ENCODE data around the gene PLEKHO2. TPM values are rescaled to one million over a fixed set of nuclear protein-coding genes. Genes with fewer than 3 reads are reported as not detected.

PLEKHO2 gene
- polyA plus RNA-seq, 1 donor: 16.2 TPM

GRCh38 chr15:64892847-64893403 lies 51.2 kb downstream of the PLEKHO2 start:
- H3K4me3 ChIP-seq (ENCODE audit: low read length): no peak overlapping the region
- no CpG with 5 or more reads among the region's 8 CpGs for WGBS (ENCODE audit: insufficient coverage, low lambda C conversion rate)
- peaks cover 62% of the 10 kb centered on the region for H3K4me1 ChIP-seq (ENCODE audit: control insufficient read depth, insufficient read depth, low read length)
- H3K36me3 ChIP-seq (ENCODE audit: control insufficient read depth, insufficient read depth, low read length): no peaks in the 10 kb centered on the region
- H3K27me3 ChIP-seq (ENCODE audit: control insufficient read depth, insufficient read depth, low read length): no peaks in the 10 kb centered on the region
- DNase-seq: no peak
- H3K27ac ChIP-seq (ENCODE audit: low read length): peak overlapping the region; percentile 97
- H3K9me3 ChIP-seq (ENCODE audit: control insufficient read depth, low read depth, low read length): peaks cover 3% of the 10 kb centered on the region

DNA sequence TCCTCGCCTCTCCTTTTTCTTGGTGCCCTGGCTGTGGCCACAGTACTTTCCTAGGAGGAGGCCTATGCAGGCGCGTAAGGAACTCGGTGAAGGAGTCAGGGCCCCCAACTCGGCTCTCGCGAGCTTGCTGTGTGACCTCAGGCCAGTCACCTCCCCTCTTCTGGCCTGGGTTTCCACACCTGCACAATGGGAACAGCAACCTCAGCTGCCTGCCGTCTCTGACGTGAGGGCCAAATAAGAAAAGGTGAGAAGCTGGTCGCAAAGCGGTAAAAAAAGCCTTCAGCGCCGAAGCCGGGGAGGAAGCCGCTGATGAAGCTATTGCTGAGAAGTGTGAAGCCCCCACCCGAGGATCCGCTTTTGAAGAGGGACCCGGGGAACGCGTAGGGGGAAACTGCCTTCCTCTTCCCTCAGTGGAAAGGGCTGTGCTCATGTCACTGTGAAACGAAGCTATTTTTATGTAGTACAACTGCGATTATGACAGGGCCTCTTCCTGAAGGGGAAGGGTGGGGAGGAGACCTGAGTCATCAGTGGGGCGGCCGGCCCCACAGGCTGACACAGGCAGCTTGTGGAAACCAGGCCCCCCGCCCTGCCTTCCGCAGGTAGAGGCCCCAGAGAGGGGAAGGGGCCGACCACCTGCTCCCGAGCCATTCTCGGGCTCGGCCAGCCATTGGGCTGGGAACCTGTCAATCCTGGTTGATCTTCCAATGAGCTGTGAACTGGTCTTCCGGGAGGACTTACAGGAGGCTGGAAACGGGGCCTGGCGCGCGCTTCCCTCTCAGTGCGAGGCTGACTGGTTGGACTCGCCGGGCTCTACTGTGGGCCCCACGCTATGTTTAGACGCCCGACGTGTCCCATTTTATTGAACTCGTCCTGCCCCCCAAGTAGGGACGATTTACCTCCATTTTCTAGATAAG lies 52.0 kb downstream of the PLEKHO2 start:
- peaks cover 62% of the 10 kb centered on the region for H3K4me1 ChIP-seq (ENCODE audit: control insufficient read depth, insufficient read depth, low read length)
- H3K36me3 ChIP-seq (ENCODE audit: control insufficient read depth, insufficient read depth, low read length): no peaks in the 10 kb centered on the region
- H3K27ac ChIP-seq (ENCODE audit: low read length): peak overlapping the region; percentile 97

DNA sequence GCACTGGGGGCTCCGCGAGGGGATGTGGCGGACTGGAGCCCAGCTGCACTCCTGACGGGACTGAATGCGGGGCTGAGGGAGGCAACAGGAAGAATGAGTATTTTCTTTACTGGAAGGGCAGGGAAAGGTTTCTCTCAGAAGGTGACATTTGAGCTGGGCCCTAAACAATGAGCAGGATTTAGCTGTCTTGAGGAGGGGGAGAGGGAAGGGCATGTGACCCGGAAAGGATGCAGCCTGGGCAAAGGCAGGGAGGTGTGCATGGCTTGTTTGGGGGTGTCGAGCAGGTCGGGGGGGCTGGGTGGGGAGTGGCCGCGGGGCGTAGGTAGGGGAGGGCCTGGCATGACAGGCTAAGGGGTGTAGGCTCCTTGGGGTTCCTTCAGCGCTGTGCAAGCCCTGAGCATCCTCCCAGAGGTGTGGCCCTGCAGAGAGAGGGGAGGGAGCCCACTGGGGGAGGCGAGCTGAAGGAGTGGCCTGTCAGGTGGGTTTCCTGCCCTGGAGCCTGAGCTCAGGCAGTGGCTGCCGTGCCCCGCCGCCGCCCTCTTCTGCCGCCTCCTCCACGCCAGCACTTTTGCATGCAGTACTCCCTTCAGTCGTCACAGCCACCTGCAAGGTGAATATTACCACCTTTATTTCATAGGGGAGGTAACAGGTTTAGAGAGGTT lies 52.8 kb downstream of the PLEKHO2 start:
- no peaks in the 10 kb centered on the region for H3K36me3 ChIP-seq (ENCODE audit: control insufficient read depth, insufficient read depth, low read length)

More for the DNA sequence above, 52.0 kb downstream of the PLEKHO2 start:
- Histone ChIP-seq H3K27me3 (ENCODE audit: control insufficient read depth, insufficient read depth, low read length) (no peaks in the 10 kb centered on the region), H3K9me3 (ENCODE audit: control insufficient read depth, low read depth, low read length) (peaks cover 3% of the 10 kb centered on the region), H3K4me3 (ENCODE audit: low read length) (peak overlapping the region; percentile 41)
- peak; percentile 99 to 100 for DNase-seq
- WGBS (ENCODE audit: insufficient coverage, low lambda C conversion rate): no CpG with 5 or more reads among the region's 44 CpGs

DNA sequence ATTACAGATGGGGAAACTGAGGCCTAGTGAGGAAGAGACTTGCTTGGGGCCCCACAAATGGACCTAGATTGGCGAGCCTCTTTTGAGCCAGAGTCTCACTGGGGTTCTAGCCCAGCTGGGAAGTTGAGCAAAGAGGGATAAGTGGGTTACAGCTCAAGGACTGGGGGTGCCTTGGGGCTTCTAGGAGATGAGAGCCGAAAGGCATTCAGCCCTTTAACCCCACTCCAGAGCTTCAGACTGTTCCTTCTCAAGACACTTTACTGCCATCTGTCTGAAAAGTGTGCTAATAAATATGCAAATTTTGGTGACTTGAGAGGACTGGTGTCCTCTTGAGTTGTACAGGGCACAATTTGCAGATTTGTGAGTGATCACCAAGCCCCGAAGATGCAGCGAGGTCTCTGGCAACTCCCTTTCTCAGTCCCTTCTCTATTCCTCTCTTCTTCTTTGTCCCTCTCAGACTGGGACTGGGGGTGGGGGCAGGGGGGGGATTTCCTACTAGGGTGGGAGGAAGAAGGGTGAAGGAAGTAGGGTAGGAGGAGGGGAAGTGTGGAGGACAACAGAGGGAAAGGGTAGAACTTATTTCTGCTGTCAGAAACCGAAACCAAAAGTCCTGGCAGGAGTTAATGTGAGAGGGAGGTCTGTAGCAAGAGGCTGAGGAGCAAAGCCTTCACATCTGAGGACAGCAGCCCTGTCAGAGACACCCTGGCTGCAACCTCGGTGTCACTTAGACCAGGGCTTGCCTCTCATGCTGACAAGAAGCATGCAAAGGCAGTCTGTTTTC lies 53.8 kb downstream of the PLEKHO2 start:
- DNase-seq: peak; percentile 70 to 85

More for the DNA sequence above, 52.8 kb downstream of the PLEKHO2 start:
- Histone ChIP-seq H3K4me1 (ENCODE audit: control insufficient read depth, insufficient read depth, low read length) (peaks cover 62% of the 10 kb centered on the region), H3K27me3 (ENCODE audit: control insufficient read depth, insufficient read depth, low read length) (no peaks in the 10 kb centered on the region), H3K9me3 (ENCODE audit: control insufficient read depth, low read depth, low read length) (peaks cover 3% of the 10 kb centered on the region), H3K27ac (ENCODE audit: low read length) (peak overlapping the region; percentile 97), H3K4me3 (ENCODE audit: low read length) (peak overlapping the region; percentile 41)
- peak; percentile 77 to 87 for DNase-seq
- WGBS (ENCODE audit: insufficient coverage, low lambda C conversion rate): no CpG with 5 or more reads among the region's 20 CpGs

GRCh38 chr15:64896371-64897069 lies 54.8 kb downstream of the PLEKHO2 start:
- Histone ChIP-seq H3K4me1 (ENCODE audit: control insufficient read depth, insufficient read depth, low read length) (peaks cover 60% of the 10 kb centered on the region), H3K36me3 (ENCODE audit: control insufficient read depth, insufficient read depth, low read length) (no peaks in the 10 kb centered on the region), H3K4me3 (ENCODE audit: low read length) (no peak overlapping the region), H3K9me3 (ENCODE audit: control insufficient read depth, low read depth, low read length) (peaks cover 6% of the 10 kb centered on the region), H3K27me3 (ENCODE audit: control insufficient read depth, insufficient read depth, low read length) (no peaks in the 10 kb centered on the region), H3K27ac (ENCODE audit: low read length) (peak overlapping the region; percentile 97)
- peak in 1 of 2 donors; percentile 21 for DNase-seq
- no CpG with 5 or more reads among the region's 6 CpGs for WGBS (ENCODE audit: insufficient coverage, low lambda C conversion rate)

More for the DNA sequence above, 53.8 kb downstream of the PLEKHO2 start:
- H3K27me3 ChIP-seq (ENCODE audit: control insufficient read depth, insufficient read depth, low read length): no peaks in the 10 kb centered on the region
- peaks cover 3% of the 10 kb centered on the region for H3K9me3 ChIP-seq (ENCODE audit: control insufficient read depth, low read depth, low read length)
- peak overlapping the region; percentile 97 for H3K27ac ChIP-seq (ENCODE audit: low read length)
- H3K4me3 ChIP-seq (ENCODE audit: low read length): peak overlapping the region; percentile 41
- no CpG with 5 or more reads among the region's 6 CpGs for WGBS (ENCODE audit: insufficient coverage, low lambda C conversion rate)
- H3K36me3 ChIP-seq (ENCODE audit: control insufficient read depth, insufficient read depth, low read length): no peaks in the 10 kb centered on the region
- H3K4me1 ChIP-seq (ENCODE audit: control insufficient read depth, insufficient read depth, low read length): peaks cover 62% of the 10 kb centered on the region

- WGBS (ENCODE audit: insufficient coverage, low lambda C conversion rate): no CpG with 5 or more reads among the region's 6 CpGs
- Histone ChIP-seq H3K27me3 (ENCODE audit: control insufficient read depth, insufficient read depth, low read length) (no peaks in the 10 kb centered on the region), H3K27ac (ENCODE audit: low read length) (peak overlapping the region; percentile 47), H3K4me3 (ENCODE audit: low read length) (no peak overlapping the region), H3K9me3 (ENCODE audit: control insufficient read depth, low read depth, low read length) (peaks cover 6% of the 10 kb centered on the region), H3K4me1 (ENCODE audit: control insufficient read depth, insufficient read depth, low read length) (peaks cover 51% of the 10 kb centered on the region), H3K36me3 (ENCODE audit: control insufficient read depth, insufficient read depth, low read length) (no peaks in the 10 kb centered on the region)
- peak in 1 of 2 donors; percentile 60 for DNase-seq
Measured at GRCh38 chr15:64897345-64897985, 55.8 kb downstream of the PLEKHO2 start.

DNA sequence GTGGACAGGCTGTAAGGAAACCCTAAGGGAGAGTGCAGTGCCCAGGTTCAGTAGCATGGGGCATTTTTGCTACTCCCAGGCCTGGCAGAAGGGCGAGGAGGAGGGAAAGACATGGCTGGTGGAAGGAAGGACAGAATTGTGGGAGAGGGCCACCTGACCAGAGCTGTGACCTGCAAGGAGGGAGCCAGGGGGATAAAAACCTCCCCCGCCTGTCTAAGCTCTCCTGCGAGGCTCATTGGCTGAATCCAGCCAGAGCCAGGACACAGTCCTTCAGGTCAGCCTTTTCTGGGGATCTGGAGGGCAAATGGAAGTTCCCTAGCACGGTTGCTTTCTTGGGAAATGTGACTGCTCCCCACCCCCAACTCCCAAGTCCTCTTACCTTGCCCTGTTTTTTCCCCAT lies 56.7 kb downstream of the PLEKHO2 start:
- no peak overlapping the region for H3K4me3 ChIP-seq (ENCODE audit: low read length)
- H3K9me3 ChIP-seq (ENCODE audit: control insufficient read depth, low read depth, low read length): peaks cover 3% of the 10 kb centered on the region
- 100% methylated on average over 1 of the region's 4 CpGs for WGBS (ENCODE audit: insufficient coverage, low lambda C conversion rate)
- H3K27me3 ChIP-seq (ENCODE audit: control insufficient read depth, insufficient read depth, low read length): no peaks in the 10 kb centered on the region
- H3K27ac ChIP-seq (ENCODE audit: low read length): no peak overlapping the region
- DNase-seq: no peak
- no peaks in the 10 kb centered on the region for H3K36me3 ChIP-seq (ENCODE audit: control insufficient read depth, insufficient read depth, low read length)
- peaks cover 41% of the 10 kb centered on the region for H3K4me1 ChIP-seq (ENCODE audit: control insufficient read depth, insufficient read depth, low read length)

GRCh38 chr15:64901141-64901540 lies 59.4 kb downstream of the PLEKHO2 start:
- peaks cover 16% of the 10 kb centered on the region for H3K4me1 ChIP-seq (ENCODE audit: control insufficient read depth, insufficient read depth, low read length)
- WGBS (ENCODE audit: insufficient coverage, low lambda C conversion rate): no CpG with 5 or more reads among the region's 5 CpGs
- no peak for DNase-seq
- no peaks in the 10 kb centered on the region for H3K27me3 ChIP-seq (ENCODE audit: control insufficient read depth, insufficient read depth, low read length)
- no peak overlapping the region for H3K4me3 ChIP-seq (ENCODE audit: low read length)
- no peak overlapping the region for H3K27ac ChIP-seq (ENCODE audit: low read length)
- H3K9me3 ChIP-seq (ENCODE audit: control insufficient read depth, low read depth, low read length): peaks cover 3% of the 10 kb centered on the region
- no peaks in the 10 kb centered on the region for H3K36me3 ChIP-seq (ENCODE audit: control insufficient read depth, insufficient read depth, low read length)

DNA sequence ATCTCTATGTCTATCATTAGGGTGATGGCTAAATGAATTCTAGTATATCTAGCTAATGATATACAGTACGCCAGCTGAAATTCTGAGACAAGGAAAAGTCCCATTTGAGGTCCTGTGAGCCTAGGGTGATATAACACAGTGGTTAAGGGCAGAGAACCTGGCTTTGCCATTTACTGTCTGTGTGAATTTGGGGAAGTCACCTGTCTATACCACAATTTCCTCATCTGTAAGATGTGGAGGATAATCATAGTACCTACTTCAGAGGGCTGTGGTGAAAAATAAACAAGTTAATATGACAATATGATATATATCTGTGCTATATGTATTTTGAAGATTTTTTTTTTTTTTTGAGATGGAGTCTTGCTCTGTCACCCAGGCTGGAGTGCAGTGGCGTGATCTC lies 60.2 kb downstream of the PLEKHO2 start:
- Histone ChIP-seq H3K9me3 (ENCODE audit: control insufficient read depth, low read depth, low read length) (peaks cover 3% of the 10 kb centered on the region), H3K4me3 (ENCODE audit: low read length) (no peak overlapping the region), H3K27ac (ENCODE audit: low read length) (no peak overlapping the region), H3K36me3 (ENCODE audit: control insufficient read depth, insufficient read depth, low read length) (no peaks in the 10 kb centered on the region), H3K4me1 (ENCODE audit: control insufficient read depth, insufficient read depth, low read length) (peaks cover 8% of the 10 kb centered on the region), H3K27me3 (ENCODE audit: control insufficient read depth, insufficient read depth, low read length) (no peaks in the 10 kb centered on the region)
- WGBS (ENCODE audit: insufficient coverage, low lambda C conversion rate): no CpG with 5 or more reads among the region's 2 CpGs
- DNase-seq: no peak
